Stimulated activated CD4-positive, alpha-beta T cell treated with anti-CD3 and anti-CD28 coated beads, TNF-alpha, amount 100 ng/mL, for 4 hours (primary cell): Measurements from ENCODE around the gene ZBTB38.

Experiments
- DNase-seq, 3 experiments: peaks; one replicate each; pipeline ENCODE4 v3.0.0-alpha.2; 2020; ENCODE audit warnings: low read depth in 3 of 3

Gene ZBTB38

GRCh38 chr3:141368062-141368924 is at the start of gene ZBTB38:
Gene ZBTB38, plus strand, starts transcription at chr3:141368504. Its CDS starts 73,885 bp downstream, at chr3:141442389.
- no peak for DNase-seq

GRCh38 chr3:141320399-141321108 is 47.8 kb upstream of the ZBTB38 start:
- DNase-seq = no peak

- no peak for DNase-seq
These were observed 47.2 kb upstream of the ZBTB38 start for GRCh38 chr3:141321109-141321497.

GRCh38 chr3:141323936-141324704 is 44.2 kb upstream of the ZBTB38 start:
- no peak for DNase-seq

- no peak for DNase-seq
These were observed 42.2 kb upstream of the ZBTB38 start for GRCh38 chr3:141326123-141326522.

GRCh38 chr3:141326626-141327025 is 41.7 kb upstream of the ZBTB38 start:
- no peak for DNase-seq

GRCh38 chr3:141328286-141329166 is 39.8 kb upstream of the ZBTB38 start:
- DNase-seq = no peak

GRCh38 chr3:141330235-141330634 is 38.1 kb upstream of the ZBTB38 start:
- no peak for DNase-seq

- no peak for DNase-seq
These were observed 37.5 kb upstream of the ZBTB38 start for GRCh38 chr3:141330718-141331376.

GRCh38 chr3:141331377-141332318 is 36.7 kb upstream of the ZBTB38 start:
- no peak for DNase-seq

GRCh38 chr3:141332416-141332815 is 35.9 kb upstream of the ZBTB38 start:
- DNase-seq = no peak

- no peak for DNase-seq
These were observed 34.3 kb upstream of the ZBTB38 start for GRCh38 chr3:141333836-141334626.

- DNase-seq = no peak
These were observed 33.6 kb upstream of the ZBTB38 start for GRCh38 chr3:141334627-141335250.

- DNase-seq = no peak
These were observed 32.7 kb upstream of the ZBTB38 start for GRCh38 chr3:141335531-141336061.

GRCh38 chr3:141336672-141337522 is 31.4 kb upstream of the ZBTB38 start:
- DNase-seq = no peak

GRCh38 chr3:141337523-141337854 is 30.8 kb upstream of the ZBTB38 start:
- no peak for DNase-seq

- no peak for DNase-seq
These were observed 30.3 kb upstream of the ZBTB38 start for GRCh38 chr3:141337991-141338390.
